HG03095 (cell line): ENCODE measurements around the gene SH3BP5L.
A peak's percentile ranks its signal among the peaks of the same experiment; 100 is the strongest.

ENCODE experiments used
- ATAC-seq: cut with Tn5 transposase; IDR thresholded peaks from one replicate; pipeline ENCODE4 v1.9.1; 2021; ENCODE audit warnings: moderate library complexity; ENCODE audit not compliant: unreplicated experiment

The SH3BP5L gene

DNA sequence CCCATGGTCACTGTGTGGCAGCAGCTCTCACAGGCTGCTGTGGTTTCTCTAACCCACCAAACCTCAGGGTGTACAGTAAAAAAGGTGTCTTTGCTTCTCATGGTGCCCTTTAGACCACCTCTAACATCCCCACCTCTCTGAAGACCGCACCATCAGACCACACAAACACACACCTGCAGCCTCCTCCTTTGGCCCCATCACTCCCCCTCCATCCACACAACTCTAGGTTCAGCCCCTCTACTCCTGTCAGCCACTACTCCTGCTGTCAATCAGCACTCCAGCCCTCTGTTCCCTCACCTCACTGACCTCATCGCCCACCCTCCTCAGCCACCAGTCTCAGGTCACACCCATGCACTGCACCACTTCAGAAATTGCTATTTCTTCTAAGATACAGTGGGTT is 25.7 kb upstream of the SH3BP5L start:
- ATAC-seq = no peak

DNA sequence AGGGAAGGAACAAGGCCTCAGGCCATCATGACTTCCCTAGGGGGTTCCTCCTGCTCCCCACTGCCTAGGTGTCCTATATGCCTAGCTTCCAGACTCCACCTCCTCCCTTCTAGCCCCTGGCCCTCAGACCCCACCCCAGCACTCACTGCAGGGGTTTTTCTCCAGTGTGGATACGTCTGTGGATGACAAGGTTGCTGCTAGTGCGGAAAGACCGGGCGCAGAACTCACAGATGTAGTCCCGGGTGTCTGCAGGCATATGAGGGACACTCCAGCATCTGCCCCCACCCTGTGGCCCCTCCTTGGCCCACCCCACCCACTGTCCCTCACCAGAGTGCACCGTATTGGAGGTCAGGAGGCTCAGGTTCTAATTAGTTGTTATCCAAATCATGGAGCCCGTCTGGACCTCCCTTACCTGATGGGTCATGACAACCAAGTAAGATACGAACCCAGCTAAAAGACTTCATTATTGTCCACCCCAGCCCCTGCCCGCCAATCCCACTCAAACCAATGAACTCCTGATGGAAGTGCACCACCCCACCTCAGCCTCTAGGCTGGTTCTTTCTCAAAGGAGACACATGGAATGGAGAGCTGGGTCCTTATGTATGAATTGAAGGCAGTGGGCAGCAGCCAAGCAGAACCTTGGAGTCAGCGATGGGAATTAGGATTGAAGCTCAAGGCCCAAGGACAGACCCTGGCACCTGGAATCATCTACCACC is 25.0 kb upstream of the SH3BP5L start:
- no peak for ATAC-seq

DNA sequence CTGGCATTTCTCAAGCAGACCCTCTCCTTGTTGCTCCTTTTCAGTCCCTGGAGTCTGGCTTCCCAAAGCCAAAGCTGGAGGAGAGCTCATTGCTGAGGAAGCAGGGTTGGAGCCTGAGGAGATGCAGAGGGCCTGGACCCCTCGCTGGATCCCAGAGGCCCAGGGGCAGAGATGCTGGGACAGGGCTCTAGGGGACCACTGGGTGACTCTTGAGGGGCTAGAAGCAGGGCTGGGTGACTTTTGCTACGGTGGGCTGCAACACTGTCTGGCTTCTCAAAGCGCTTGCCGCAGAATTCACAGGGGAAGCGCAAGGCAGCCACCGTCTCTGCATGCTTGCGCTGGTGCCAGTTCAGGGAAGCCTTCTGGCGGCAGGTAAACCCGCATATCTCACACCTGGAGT is 24.4 kb upstream of the SH3BP5L start:
- ATAC-seq = no peak

DNA sequence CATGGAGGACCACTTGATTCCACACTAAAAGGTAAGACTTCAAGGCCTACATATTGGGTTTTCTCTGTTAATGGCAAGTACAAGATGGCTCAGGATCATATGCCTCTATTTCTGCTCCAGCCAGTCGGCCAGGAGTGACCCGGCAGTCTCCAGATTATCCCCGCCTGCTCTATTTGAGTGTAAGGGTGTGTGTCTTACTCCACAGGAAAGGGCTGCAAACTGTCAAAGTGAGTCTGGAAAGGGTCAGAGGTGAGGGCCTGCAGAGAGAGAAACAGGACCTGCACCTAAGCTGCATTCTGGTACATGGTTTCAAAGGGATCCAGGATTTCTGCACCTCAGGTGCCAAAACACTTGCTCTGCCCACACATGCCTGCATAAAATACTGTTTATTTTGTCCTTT is 23.9 kb upstream of the SH3BP5L start:
- no peak for ATAC-seq

DNA sequence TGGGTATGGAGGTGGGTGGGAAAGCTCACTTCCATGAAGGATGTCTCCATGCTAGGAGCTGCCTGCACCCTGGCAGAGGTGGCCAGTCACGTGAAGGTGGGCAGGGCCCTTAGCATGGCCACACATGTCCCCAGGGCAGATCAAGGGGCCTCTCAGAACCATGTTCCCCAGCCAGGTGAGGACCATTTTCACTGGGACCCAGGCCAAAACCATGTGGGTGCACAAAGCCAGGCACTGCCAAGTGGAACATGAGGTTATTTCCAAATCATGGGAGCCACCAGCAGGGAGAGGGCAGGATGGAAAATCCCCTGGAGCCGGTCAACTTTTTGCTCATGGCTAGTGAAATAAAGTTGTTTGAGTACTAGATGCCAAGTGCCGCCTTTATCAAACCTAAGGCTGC is 23.4 kb upstream of the SH3BP5L start:
- ATAC-seq = no peak

DNA sequence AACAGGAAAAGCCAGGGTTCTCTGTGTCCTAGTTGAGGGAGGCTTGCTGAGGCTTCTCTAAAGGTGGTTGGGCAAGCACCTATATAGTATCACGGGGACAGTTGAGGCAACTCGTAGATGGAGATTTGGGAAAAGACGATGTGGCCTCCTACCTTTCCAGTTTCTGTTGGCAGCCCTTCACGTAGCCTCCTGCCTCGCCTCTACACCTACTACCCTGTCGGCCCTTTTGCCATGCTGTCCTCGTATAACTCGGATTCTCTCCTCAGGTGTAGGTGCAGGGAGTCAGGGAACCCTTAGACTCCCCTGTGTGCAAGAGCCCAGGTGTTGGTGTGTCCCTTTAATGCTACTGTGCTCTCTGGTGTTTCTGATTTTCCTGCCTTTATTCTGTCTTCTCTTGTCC is 22.9 kb upstream of the SH3BP5L start:
- no peak for ATAC-seq

DNA sequence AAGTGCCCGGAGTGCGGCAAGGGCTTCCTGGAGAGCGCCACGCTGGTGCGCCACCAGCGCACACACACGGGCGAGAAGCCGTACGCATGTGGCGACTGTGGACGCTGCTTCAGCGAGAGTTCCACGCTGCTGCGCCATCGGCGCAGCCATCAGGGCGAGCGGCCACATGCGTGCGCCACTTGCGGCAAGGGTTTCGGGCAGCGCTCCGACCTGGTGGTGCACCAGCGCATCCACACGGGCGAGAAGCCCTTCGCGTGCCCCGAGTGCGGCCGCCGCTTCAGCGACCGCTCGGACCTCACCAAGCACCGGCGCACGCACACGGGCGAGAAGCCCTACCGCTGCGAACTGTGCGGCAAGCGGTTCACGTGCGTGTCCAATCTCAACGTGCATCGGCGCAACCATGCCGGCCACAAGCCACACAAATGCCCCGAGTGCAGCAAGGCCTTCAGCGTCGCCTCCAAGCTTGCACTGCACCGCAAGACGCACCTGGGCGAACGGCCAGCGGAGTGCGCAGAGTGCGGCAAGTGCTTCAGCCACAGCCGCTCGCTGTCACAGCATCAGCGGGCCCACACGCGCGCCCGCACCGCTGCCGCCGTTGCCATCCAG is 22.3 kb upstream of the SH3BP5L start:
- no peak for ATAC-seq

DNA sequence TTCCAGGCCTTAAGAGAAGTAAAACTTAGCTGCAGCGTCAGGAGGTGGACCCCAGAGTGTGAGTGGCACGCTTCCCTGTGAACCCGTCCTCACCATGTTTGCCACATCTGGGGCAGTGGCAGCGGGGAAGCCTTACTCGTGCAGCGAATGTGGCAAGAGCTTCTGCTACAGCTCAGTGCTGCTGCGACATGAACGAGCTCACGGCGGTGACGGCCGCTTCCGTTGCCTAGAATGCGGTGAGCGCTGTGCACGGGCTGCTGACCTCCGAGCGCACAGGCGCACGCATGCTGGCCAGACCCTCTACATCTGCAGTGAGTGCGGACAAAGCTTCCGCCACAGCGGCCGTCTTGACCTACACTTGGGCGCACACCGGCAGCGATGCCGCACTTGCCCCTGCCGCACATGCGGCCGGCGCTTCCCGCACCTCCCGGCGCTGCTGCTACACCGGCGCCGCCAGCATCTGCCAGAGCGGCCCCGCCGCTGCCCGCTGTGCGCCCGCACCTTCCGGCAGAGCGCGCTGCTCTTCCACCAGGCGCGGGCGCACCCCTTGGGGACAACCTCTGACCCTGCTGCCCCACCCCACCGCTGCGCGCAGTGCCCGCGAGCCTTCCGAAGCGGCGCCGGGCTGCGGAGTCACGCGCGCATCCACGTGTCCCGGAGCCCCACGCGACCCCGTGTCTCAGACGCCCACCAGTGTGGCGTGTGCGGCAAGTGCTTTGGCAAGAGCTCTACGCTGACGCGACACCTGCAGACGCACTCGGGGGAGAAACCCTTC is 21.7 kb upstream of the SH3BP5L start:
- ATAC-seq = no peak

DNA sequence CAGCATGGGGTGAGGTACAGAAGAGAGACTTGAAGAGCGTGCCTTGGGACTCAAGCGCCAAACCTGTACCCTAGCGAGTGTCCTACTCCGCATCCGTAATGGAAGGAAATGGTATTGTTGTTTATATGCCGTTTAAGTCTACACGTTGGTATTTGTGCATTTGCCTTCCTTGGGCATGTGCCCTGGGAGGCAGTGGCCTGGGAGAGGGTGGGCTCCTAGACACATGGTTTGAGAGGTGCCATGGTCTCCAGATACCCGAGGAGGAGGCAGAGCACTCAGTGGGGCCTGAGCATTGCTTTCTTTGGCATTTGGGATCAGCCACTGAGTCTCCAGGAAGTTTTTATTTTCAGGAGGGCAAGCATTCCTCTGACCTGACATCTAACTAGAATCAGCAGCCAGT is 18.8 kb upstream of the SH3BP5L start:
- no peak for ATAC-seq

DNA sequence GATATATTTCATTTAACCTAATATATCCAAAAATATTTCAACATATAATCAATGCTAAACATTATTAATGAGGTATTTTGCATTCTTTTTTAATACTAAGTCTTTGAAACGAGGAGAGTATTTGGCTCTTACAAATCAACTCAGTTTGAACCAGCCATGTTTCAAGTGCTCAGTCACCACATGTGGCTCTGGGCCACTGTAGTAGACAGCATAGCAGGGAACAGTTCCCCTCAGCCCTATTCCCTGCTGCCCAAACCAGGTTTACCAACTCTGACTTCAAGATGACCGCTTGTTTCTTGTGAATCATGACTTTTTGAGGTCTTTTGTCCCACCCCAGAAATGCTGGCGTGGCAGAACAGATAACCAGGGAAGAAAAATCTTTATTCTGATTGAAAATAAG is 18.0 kb upstream of the SH3BP5L start:
- no peak for ATAC-seq

DNA sequence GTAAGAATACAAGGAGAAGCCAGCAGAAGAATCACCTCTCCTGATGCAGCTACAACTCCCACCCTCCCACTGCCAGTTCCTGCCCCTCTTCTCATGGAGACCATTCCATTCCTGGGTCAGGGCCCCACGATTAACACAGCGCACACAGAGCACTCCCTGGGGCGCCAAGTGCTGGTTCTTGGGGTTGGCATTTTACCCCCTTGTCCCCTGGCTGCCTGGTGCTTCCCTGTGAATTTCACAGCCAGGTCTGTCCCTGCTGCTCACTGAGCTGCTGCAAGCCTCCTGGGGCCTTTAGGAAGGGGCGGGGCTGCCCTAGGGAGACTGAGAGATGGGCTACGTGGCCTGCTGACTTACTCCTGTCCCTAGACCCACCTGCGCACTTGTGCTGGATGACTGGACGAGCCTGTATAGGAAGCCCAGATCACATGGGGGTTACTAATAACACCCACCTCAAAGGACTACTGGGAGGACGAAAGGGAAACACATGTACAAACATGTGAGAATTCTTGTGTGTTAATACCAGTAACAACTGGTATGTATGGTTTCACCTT is 17.1 kb upstream of the SH3BP5L start:
- ATAC-seq = peak; percentile 29

DNA sequence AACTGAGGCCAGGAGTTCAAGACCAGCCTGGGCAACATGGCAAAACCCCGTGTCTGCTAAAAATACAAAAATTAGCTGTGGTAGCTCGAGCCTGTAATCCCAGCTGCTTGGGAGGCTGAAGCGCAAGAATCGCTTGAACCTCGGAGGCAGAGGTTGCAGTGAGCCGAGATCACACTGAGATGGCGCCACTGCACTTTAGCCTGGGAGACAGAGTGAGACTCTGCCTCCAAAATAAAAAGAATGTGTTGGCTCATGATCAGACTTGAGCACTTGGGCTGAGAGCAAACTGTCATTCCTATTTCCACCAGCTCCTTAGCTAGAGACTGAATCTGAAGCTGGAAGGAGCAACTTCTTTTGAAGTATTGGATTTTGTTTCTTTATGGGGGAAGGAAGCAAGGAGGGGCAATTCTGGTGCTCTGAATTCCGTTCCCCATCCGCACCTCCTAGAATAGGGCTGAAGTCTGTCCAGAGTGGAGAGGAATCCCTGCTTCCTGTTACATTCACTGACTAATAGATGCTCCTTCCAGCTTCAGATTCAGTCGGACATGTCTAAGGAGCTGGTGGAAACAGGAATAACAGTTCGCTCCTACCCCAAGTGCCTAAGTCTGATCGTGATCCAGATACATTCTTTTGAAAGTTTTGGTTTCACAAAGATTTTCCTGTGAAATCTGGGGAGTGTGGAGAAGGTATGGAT is 16.1 kb upstream of the SH3BP5L start:
- ATAC-seq = no peak

DNA sequence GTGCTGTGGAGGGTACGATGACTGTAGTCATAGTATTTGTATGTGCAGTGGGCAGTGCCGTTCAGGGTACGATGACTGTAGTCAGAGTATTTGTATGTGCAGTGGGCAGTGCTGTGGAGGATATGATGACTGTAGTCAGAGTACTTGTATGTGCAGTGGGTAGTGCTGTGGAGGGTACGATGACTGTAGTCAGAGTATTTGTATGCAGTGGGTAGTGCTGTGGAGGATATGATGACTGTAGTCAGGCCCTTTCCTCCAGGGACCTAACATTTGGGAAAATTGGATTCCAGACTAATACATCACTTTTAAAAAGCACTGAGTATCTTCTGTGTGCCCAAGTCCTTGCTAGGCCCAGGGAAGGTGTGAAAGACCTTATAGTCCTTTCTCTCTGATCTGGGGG is 15.2 kb upstream of the SH3BP5L start:
- no peak for ATAC-seq

DNA sequence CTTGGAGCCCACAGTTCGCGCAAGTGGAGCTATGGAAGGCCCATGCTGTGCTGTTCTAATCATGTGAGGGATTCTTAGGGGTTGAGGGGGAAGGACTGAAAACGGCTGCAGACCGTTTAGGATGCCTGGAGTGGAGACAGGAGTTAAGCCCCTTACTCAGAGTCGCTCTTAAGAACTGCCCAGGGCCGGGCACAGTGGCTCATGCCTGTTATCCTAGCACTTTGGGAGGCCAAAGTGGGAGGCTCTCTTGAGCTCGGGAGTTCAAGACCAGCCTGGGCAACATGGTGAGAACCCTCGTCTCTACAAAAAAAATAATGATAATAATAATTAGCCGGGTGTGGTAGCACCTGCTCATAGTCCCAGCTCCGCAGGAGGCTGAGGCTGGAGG is 13.4 kb upstream of the SH3BP5L start:
- ATAC-seq = no peak

DNA sequence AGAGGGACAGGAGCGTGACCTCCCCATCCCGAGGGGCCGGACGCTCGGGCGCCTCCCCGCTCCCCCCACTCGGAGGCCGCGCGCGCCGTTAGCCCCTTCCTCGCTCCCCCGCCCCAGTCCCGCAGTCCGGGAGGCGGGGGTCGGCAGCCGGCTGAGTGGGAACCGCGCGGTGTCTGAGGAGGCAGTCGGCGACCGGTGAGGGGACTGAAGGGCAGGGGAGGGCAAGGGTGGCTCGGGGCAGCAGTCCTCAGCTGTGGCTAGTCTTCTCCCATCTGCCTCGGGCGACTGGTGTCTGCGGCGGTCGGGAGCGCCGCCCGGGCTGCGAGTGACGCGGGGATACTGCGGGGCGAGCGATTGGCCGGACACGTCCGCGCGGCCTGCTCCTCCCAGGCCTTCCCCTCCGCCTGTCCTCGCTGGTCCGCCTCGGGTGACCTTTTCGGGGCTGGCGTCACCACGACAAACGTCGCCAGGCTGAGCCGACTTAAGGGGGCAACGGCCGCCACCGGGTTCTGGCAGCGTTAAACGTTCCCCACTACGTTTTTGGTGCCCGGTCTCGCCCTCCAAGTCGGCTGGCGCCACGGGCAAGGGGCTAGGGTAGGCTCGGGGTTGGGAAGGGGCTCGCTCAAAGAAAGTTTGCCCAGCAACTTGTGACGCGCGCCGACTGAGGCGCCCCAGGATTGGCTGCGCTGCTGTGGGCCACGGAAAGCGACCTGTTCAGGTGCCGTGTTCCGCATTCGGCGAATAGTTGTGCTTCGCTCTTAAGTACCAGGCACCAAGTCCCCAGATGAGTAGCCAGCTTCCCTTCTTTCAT is 12.8 kb upstream of the SH3BP5L start:
- peak; percentile 57 for ATAC-seq

DNA sequence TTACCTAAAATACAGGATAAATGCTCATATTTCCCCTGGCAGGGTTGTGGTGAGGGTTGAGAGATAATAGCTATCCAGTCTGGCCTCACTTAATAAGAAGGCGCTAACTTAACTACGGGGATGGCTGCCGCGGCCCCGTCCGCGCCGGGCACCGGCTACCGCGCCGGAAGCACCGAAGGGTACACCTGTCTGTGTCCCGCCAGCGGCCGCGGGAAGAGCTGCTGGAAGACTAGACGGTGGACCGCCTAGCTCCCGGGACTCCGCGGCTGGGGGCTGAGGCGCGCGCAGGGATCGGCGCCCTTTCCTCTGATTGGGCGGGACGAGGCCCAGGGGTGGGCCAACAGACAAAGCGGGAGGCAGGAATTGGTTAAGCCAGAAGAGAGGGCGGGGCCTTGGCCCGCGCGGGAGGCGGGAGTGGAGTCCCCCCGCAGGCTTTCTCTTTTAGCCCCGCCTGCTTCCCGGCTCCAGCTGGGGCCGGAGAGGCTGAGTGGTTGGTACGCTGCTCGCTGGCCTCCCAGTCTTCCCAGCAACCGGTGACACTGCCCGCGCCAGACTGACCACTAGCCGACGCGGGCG is 12.2 kb upstream of the SH3BP5L start, which contains the start of gene ZNF672:
Gene ZNF672, plus strand, starts transcription at position 444 of the 576 bp plus-strand sequence. CDS start 9,051 bp downstream, outside the sequence.
- peak; percentile 80 for ATAC-seq

DNA sequence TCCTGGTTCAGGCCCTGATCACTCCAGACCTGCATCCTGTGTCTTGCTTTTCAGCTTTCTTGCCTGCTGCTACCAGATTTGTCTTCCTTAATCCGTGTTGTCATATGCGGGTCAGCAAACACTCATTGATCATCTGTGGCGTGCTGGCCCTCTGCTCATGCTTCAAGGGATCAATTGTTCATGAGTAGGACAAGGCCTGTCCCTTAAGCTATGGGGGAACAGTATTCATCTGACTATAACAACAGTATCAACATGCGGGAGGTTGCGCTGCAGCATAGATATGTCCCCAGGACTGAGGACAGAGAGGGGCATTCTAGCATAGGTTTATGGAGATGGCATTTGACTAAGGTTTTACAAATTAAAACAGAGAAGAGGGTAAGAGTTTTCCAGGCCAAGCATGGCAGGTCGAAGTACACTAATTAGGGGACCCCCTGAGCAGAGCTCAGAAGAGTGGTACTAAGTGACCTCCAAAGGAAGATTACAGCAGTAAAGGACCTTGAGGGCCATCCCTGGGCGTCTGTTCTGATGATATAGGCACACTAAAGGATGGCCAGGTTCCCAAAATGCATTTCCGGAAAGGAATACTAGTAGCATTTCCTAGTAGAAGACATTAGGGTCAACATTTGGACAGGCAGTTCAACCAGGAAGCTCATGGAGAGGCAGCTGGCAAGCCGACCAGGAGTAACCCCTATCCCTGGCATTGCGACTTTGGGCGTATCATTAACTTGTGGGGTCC is 11.5 kb upstream of the SH3BP5L start:
- no peak for ATAC-seq

DNA sequence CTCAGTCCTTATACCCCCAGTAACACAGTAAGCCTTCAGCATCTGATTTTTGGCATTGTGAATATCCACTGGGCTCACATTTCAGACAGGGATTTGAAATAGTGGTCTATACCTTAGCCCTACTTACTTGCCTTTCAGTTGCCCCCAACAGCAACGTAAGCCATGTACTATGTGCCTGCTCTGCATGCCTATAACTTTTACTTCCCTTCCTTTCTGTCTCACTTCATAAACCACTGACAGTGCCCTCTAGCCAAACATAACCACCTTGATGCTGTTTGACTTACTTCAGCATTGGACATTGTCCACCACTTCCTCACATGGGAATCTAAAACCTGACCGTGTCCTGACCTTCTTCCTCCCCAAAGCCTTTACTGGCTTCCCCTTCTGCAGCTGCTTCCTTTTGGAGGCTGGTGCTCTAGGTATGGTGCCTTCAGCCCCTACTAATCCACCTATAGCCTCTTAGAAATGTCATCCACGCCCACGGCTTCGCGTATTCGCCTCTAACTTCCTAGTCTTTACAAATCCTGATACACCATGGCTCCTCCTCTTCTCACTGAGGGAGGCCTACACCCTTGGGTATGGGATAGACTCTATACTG is 8.7 kb upstream of the SH3BP5L start:
- no peak for ATAC-seq

DNA sequence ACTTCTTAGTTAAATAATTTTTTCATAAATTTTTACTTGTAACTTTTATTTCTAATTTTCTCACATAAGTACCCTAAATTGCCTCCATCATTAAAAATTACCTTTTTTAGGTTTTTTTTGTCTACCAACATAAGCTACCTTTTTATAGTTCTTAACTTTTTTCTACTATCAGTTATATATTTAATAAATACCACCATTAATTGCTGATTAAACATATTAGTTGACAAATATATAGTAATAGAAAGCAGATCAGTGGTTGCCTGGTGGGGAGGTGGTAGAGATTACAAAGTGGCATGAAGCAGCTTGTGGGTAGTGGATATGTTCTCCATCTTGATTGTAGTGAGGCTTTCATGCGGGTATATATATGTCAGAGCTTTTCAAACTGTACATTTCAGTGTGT is 6.1 kb upstream of the SH3BP5L start:
- ATAC-seq = no peak
